Activated B cell treated with CpG ODN at 0.5 μM for 24 hours (primary cell): Measurements from ENCODE around the gene KCNJ1. TPM values are rescaled to one million over a fixed set of nuclear protein-coding genes. Genes with fewer than 3 reads are reported as not detected.

Source experiments
- ATAC-seq: fragments of 200-7000 bp; cut with Tn5 transposase; one replicate; pipeline ENCODE4 v1.10.0; 2021; ENCODE audit warnings: low read depth, mild to moderate bottlenecking, moderate library complexity
- CTCF ChIA-PET: fragments of 350-600 bp; sonication (Branson Sonifier 250); formaldehyde crosslinking; loops from one replicate; lab custom pipeline; 2021; ENCODE audit warnings: antibody characterized with exemption; lab: Charles Lee
- POLR2A ChIA-PET: fragments of 350-600 bp; sonication (Branson Sonifier 250); formaldehyde crosslinking; loops from one replicate; lab custom pipeline; 2021; ENCODE audit warnings: antibody characterized with exemption; lab: Charles Lee
- DNase-seq: peaks from one replicate; pipeline ENCODE4 v3.0.0; 2022
- H3K27ac Mint-ChIP-seq: one replicate; pipeline ENCODE4 v1.8.0; 2020; ENCODE audit warnings: mixed read lengths
- H3K27me3 Mint-ChIP-seq: one replicate; pipeline ENCODE4 v1.8.0; 2021; ENCODE audit warnings: mixed read lengths
- H3K36me3 Mint-ChIP-seq: one replicate; pipeline ENCODE4 v1.8.0; 2021; ENCODE audit warnings: low read depth, mixed read lengths
- H3K4me1 Mint-ChIP-seq: one replicate; pipeline ENCODE4 v1.8.0; 2021; ENCODE audit warnings: mixed read lengths
- H3K4me3 Mint-ChIP-seq: one replicate; pipeline ENCODE4 v1.8.0; 2020; ENCODE audit warnings: mild to moderate bottlenecking, mixed read lengths
- H3K9me3 Mint-ChIP-seq: one replicate; pipeline ENCODE4 v1.8.0; 2020; ENCODE audit warnings: mixed read lengths
- intact Hi-C: fragments of 100-400 bp; cut with micrococcal nuclease; formaldehyde crosslinking; loops from one replicate; pipeline ENCODE4 v1.15.1; 2024
- total RNA-seq: library from RNA; stranded (reverse); gene quantifications from 2 replicates; pipeline ENCODE4 v1.2.3, GENCODE V29; 2022
- TF ChIP-seq, protein P1 (sequence below): fragments of 200-600 bp; IDR thresholded peaks from one replicate; pipeline ENCODE4 v1.8.0; 2022; ENCODE audit warnings: antibody characterized with exemption, mild to moderate bottlenecking

KCNJ1 gene
- total RNA-seq, 1 donor from 2014 or later = not detected

DNA sequence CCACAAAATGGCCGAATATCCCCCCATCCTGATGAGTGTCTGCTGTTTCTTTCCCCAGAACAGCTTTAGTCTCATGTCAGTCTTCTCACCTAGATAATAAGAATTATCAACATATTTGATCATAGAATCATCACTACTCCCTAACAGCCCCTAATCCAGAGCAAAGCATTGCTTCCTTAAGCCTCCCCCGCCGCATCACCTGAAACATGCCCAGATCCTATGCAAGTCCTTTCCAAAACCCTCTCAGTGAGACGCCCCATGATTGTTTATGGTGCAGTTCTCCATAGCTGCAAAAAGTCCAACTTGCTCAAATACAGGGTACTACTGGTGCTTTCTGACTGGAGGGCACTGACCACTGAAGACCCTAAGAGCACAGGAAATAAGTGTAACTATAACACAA, 20.1 kb downstream of the KCNJ1 start:
- H3K27me3 Mint-ChIP-seq = no peaks in the 10 kb centered on the region
- ATAC-seq = no peak
- peak overlapping the region; percentile 0 for H3K27ac Mint-ChIP-seq
- ChIA-PET POLR2A (no interaction called here), CTCF (interaction anchor here (0.8 to 1.7 kb wide), 2 partner anchors 89 to 689 kb away, joined by 3 to 5 read pairs; no protein-coding TSS in a partner anchor)
- no peak for DNase-seq
- no peak overlapping the region for H3K4me3 Mint-ChIP-seq
- H3K36me3 Mint-ChIP-seq = no peaks in the 10 kb centered on the region
- TF ChIP-seq, protein P1, sequence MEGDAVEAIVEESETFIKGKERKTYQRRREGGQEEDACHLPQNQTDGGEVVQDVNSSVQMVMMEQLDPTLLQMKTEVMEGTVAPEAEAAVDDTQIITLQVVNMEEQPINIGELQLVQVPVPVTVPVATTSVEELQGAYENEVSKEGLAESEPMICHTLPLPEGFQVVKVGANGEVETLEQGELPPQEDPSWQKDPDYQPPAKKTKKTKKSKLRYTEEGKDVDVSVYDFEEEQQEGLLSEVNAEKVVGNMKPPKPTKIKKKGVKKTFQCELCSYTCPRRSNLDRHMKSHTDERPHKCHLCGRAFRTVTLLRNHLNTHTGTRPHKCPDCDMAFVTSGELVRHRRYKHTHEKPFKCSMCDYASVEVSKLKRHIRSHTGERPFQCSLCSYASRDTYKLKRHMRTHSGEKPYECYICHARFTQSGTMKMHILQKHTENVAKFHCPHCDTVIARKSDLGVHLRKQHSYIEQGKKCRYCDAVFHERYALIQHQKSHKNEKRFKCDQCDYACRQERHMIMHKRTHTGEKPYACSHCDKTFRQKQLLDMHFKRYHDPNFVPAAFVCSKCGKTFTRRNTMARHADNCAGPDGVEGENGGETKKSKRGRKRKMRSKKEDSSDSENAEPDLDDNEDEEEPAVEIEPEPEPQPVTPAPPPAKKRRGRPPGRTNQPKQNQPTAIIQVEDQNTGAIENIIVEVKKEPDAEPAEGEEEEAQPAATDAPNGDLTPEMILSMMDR = no peak
- intact Hi-C loops = loop anchor here (5.0 kb wide), 1 partner anchor 215 kb away; no protein-coding TSS in a partner anchor
- no peaks in the 10 kb centered on the region for H3K9me3 Mint-ChIP-seq
- H3K4me1 Mint-ChIP-seq = peaks cover 70% of the 10 kb centered on the region

- H3K9me3 Mint-ChIP-seq = no peaks in the 10 kb centered on the region
- DNase-seq (no peak), ATAC-seq (peak; percentile 26)
- H3K4me3 Mint-ChIP-seq = peak overlapping the region; percentile 50
- peak overlapping the region; percentile 86 for H3K27ac Mint-ChIP-seq
- no peaks in the 10 kb centered on the region for H3K36me3 Mint-ChIP-seq
- ChIA-PET CTCF (interaction anchor here (0.5 to 3.2 kb wide), 10 partner anchors 12 to 688 kb away, joined by 3 to 26 read pairs (median 4); no protein-coding TSS in a partner anchor), POLR2A (interaction anchor here (0.8 to 2.0 kb wide), 5 partner anchors 8 to 555 kb away, joined by 3 to 10 read pairs (median 3); no protein-coding TSS in a partner anchor)
- no peaks in the 10 kb centered on the region for H3K27me3 Mint-ChIP-seq
- TF ChIP-seq, protein P1 = no peak
- peaks cover 86% of the 10 kb centered on the region for H3K4me1 Mint-ChIP-seq
- intact Hi-C loops = loop anchor here (2.0 to 5.0 kb wide), 2 partner anchors 15 to 213 kb away; no protein-coding TSS in a partner anchor
Observed at GRCh38 chr11:128845334-128845780, 21.7 kb downstream of the KCNJ1 start.

- peak overlapping the region; percentile 86 for H3K27ac Mint-ChIP-seq
Observed at GRCh38 chr11:128843198-128843785, 23.8 kb downstream of the KCNJ1 start.

GRCh38 chr11:128841461-128842072, 25.5 kb downstream of the KCNJ1 start:
- Mint-ChIP-seq H3K9me3 (peaks cover 6% of the 10 kb centered on the region), H3K27ac (peak overlapping the region; percentile 86), H3K36me3 (peaks cover 2% of the 10 kb centered on the region), H3K4me3 (peak overlapping the region; percentile 36), H3K27me3 (no peaks in the 10 kb centered on the region), H3K4me1 (peaks cover 100% of the 10 kb centered on the region)
- TF ChIP-seq, protein P1 = no peak
- ChIA-PET POLR2A (interaction anchor here (0.6 to 3.2 kb wide), 11 partner anchors 8 to 551 kb away, joined by 3 to 12 read pairs (median 4); no protein-coding TSS in a partner anchor), CTCF (interaction anchor here (0.7 to 3.6 kb wide), 6 partner anchors 10 to 237 kb away, joined by 3 to 25 read pairs (median 4); no protein-coding TSS in a partner anchor)
- no peak for DNase-seq
- ATAC-seq = peak; percentile 77
- intact Hi-C loops = loop anchor here (5.0 kb wide), 2 partner anchors 229 to 569 kb away; no protein-coding TSS in a partner anchor

More at GRCh38 chr11:128843198-128843785, 23.8 kb downstream of the KCNJ1 start:
- POLR2A ChIA-PET = no interaction called here
- H3K9me3 Mint-ChIP-seq = peaks cover 3% of the 10 kb centered on the region
- DNase-seq (no peak), ATAC-seq (no peak)
- CTCF ChIA-PET = interaction anchor here (1.4 to 3.2 kb wide), 3 partner anchors 9 to 213 kb away, joined by 3 to 26 read pairs (median 9); no protein-coding TSS in a partner anchor
- H3K4me3 Mint-ChIP-seq = no peak overlapping the region
- H3K36me3 Mint-ChIP-seq = peaks cover 2% of the 10 kb centered on the region
- intact Hi-C loops = loop anchor here (5.0 kb wide), 2 partner anchors 231 to 571 kb away; no protein-coding TSS in a partner anchor
- TF ChIP-seq, protein P1 = no peak
- no peaks in the 10 kb centered on the region for H3K27me3 Mint-ChIP-seq
- peaks cover 90% of the 10 kb centered on the region for H3K4me1 Mint-ChIP-seq
